WERI-Rb-1 (cell line): ENCODE data around the gene STX3.
A peak's percentile ranks its signal among the peaks of the same experiment; 100 is the strongest.

Experiments
- DNase-seq: peaks from one replicate; pipeline ENCODE4 v3.0.0-alpha.2; 2020
- H3K27ac ChIP-seq: fragments of 250-450 bp; sonication (Bioruptor Pico); 2 replicates; pipeline ENCODE4 v1.5.1; 2020; ENCODE audit warnings: mild to moderate bottlenecking, moderate library complexity
- H3K27me3 ChIP-seq: fragments of 250-450 bp; sonication (Bioruptor Pico); 2 replicates; pipeline ENCODE4 v1.5.1; 2021; ENCODE audit warnings: mild to moderate bottlenecking, low read depth, moderate library complexity; ENCODE audit not compliant: insufficient read depth, severe bottlenecking
- H3K36me3 ChIP-seq: fragments of 250-450 bp; sonication (Bioruptor Pico); 2 replicates; pipeline ENCODE4 v1.5.1; 2020; ENCODE audit warnings: mild to moderate bottlenecking, moderate library complexity
- H3K4me3 ChIP-seq: 2 replicates; pipeline ENCODE4 v1.5.1; 2011; ENCODE audit warnings: low read depth, mild to moderate bottlenecking, control low read depth, low read length
- H3K9me3 ChIP-seq: fragments of 250-450 bp; sonication (Bioruptor Pico); 2 replicates; pipeline ENCODE4 v1.5.1; 2021; ENCODE audit warnings: mild to moderate bottlenecking, moderate library complexity; ENCODE audit not compliant: severe bottlenecking
- CTCF ChIP-seq: IDR thresholded peaks from 2 replicates; pipeline ENCODE4 v1.5.1; 2011; ENCODE audit warnings: low read depth, mild to moderate bottlenecking, control low read depth, inconsistent platforms, low read length

The STX3 gene

GRCh38 chr11:59802639-59803176, 47.5 kb downstream of the STX3 start:
- no peak overlapping the region for H3K27ac ChIP-seq
- H3K27me3 ChIP-seq, result no peaks in the 10 kb centered on the region
- DNase-seq, result peak; percentile 30
- H3K4me3 ChIP-seq, result no peak overlapping the region
- H3K36me3 ChIP-seq, result peaks cover 80% of the 10 kb centered on the region
- H3K9me3 ChIP-seq, result no peaks in the 10 kb centered on the region
- peak; percentile 49; the same call in 1 of the 2 replicates for TF ChIP-seq CTCF

GRCh38 chr11:59804061-59804460, 48.9 kb downstream of the STX3 start:
- Histone ChIP-seq H3K36me3 (peaks cover 71% of the 10 kb centered on the region), H3K4me3 (no peak overlapping the region), H3K9me3 (no peaks in the 10 kb centered on the region), H3K27ac (peak overlapping the region; percentile 19; the same call in 1 of the 2 replicates), H3K27me3 (no peaks in the 10 kb centered on the region)
- TF ChIP-seq CTCF, result no peak
- DNase-seq, result no peak

GRCh38 chr11:59807047-59807610, 52.0 kb downstream of the STX3 start:
- Histone ChIP-seq H3K36me3 (peaks cover 47% of the 10 kb centered on the region), H3K4me3 (no peak overlapping the region), H3K27me3 (no peaks in the 10 kb centered on the region), H3K9me3 (no peaks in the 10 kb centered on the region), H3K27ac (no peak overlapping the region)
- TF ChIP-seq CTCF, result no peak
- DNase-seq, result no peak

- peak within 1 kb of the TSS; percentile 62 for H3K4me3 ChIP-seq
- H3K27me3 ChIP-seq, result no peaks in the 10 kb centered on the region
- H3K27ac ChIP-seq, result peak within 1 kb of the TSS; percentile 78
- no peaks in the 10 kb centered on the region for H3K9me3 ChIP-seq
- peak; percentile 69 for TF ChIP-seq CTCF
- peak; percentile 95 for DNase-seq
- peaks cover 23% of the 10 kb centered on the region for H3K36me3 ChIP-seq
Measured at GRCh38 chr11:59810189-59810910, 55.2 kb downstream of the STX3 start, which contains the start of gene MRPL16. TSS of gene MRPL16 (minus strand) at chr11:59810778. CDS start at chr11:59810658, 120 bp downstream.

- H3K27ac ChIP-seq, result peak overlapping the region; percentile 78
- DNase-seq, result no peak
- H3K4me3 ChIP-seq, result peak overlapping the region; percentile 62
- H3K36me3 ChIP-seq, result peaks cover 17% of the 10 kb centered on the region
- no peaks in the 10 kb centered on the region for H3K9me3 ChIP-seq
- no peaks in the 10 kb centered on the region for H3K27me3 ChIP-seq
- no peak for TF ChIP-seq CTCF
Measured at GRCh38 chr11:59810911-59811259, 55.7 kb downstream of the STX3 start.
